Stomach (tissue), 9 donors: ENCODE measurements around the gene STRADA. TPM values are rescaled to one million over a fixed set of nuclear protein-coding genes. Genes with fewer than 3 reads are reported as not detected.
"Not testable (repeated sequence)": the region's sequence is repeated elsewhere in the genome, so short reads cannot be mapped to it uniquely, and the experiment has no call there.

Source experiments
- DNase-seq, 2 donors: peaks; one replicate each; pipeline versions ENCODE4 v3.0.0 to v3.0.0-alpha.2; 2013 to 2019
- H3K27ac ChIP-seq, 5 donors: fragments of 200-600 bp in 4 of 5; sonication (generic) in 4 of 5; one replicate each; pipeline ENCODE4 v1.5.1; 2013 to 2019; ENCODE audit warnings: mild to moderate bottlenecking in 1 of 5, moderate library complexity in 1 of 5
- H3K27me3 ChIP-seq, 3 donors: fragments of 200-600 bp; sonication (generic); one replicate each; pipeline ENCODE4 v1.5.1; 2017 to 2019; ENCODE audit warnings: mixed run types in 1 of 3
- H3K36me3 ChIP-seq, 4 donors: fragments of 200-600 bp; sonication (generic); 1 replicate in 3 of 4; 2 replicates in 1 of 4; pipeline ENCODE4 v1.5.1; 2016 to 2019
- H3K4me1 ChIP-seq, 4 donors: fragments of 200-600 bp; sonication (generic); one replicate each; pipeline ENCODE4 v1.5.1; 2016 to 2019
- H3K4me3 ChIP-seq, 4 donors: fragments of 200-600 bp; sonication (generic) in 3 of 4; one replicate each; pipeline ENCODE4 v1.5.1; 2016 to 2019; ENCODE audit warnings: mild to moderate bottlenecking in 1 of 4
- H3K9me3 ChIP-seq, 4 donors: fragments of 200-600 bp; sonication (generic); one replicate each; pipeline ENCODE4 v1.5.1; 2016 to 2019
- EP300 ChIP-seq: sonication (generic); formaldehyde crosslinking; IDR thresholded peaks from one replicate; pipeline ENCODE4 v1.6.1; 2017; ENCODE audit warnings: antibody characterized with exemption
- POLR2A ChIP-seq, 4 donors: fragments of 450-650 bp; IDR thresholded peaks; one replicate each; pipeline ENCODE4 v1.6.1; 2016; ENCODE audit warnings: antibody characterized with exemption in 4 of 4, control low read depth in 2 of 4, mild to moderate bottlenecking in 1 of 4, moderate library complexity in 1 of 4
- POLR2AphosphoS5 ChIP-seq, 3 donors: sonication (generic); formaldehyde crosslinking; IDR thresholded peaks; one replicate each; pipeline ENCODE4 v1.6.1; 2016; ENCODE audit warnings: antibody characterized with exemption in 3 of 3
- WGBS, 5 donors: extraction: QIAGEN DNeasy Blood & Tissue Kit in 3 of 5; methylation state at CpG; one replicate each; pipeline versions ENCODE4 v1.1.5 to v1.1.7; 2013 to 2018; 5-methylcytosine and 5-hydroxymethylcytosine counted together
- intact Hi-C: fragments of 100-400 bp; cut with DNase I; formaldehyde crosslinking; loops from one replicate; pipeline ENCODE4 v1.15.1; 2023; ENCODE audit warnings: low total_unique reads
- polyA plus RNA-seq, 3 donors: library from polyadenylated mRNA; stranded (reverse); fragments of 200-250 nt; gene quantifications; one replicate each; pipeline ENCODE4 v1.2.3, GENCODE V29; 2013
- total RNA-seq, 5 donors: library from RNA; depleted of rRNA; stranded (reverse); fragments of >200 nt; gene quantifications; one replicate each; pipeline versions ENCODE4 v1.1.0 to v1.2.3, GENCODE V29; 2014 to 2016
- TF ChIP-seq, protein P1 (sequence below), 7 experiments: fragments of 450-650 bp in 4 of 7; fragments of 200-600 bp in 3 of 7; sonication (generic) in 3 of 7; IDR thresholded peaks; one replicate each; pipeline ENCODE4 v1.5.1; 2016 to 2019; ENCODE audit warnings: antibody characterized with exemption in 7 of 7, control low read depth in 2 of 7, mild to moderate bottlenecking in 1 of 7
- donor health status: healthy with polysubstance abuse.
- donor health status: Bipolar disorder and iron deficiency.
- donor health status: healthy.

STRADA gene
- total and polyA plus RNA-seq, 8 donors = 9.8 to 56.2 (median 22.2) TPM

DNA sequence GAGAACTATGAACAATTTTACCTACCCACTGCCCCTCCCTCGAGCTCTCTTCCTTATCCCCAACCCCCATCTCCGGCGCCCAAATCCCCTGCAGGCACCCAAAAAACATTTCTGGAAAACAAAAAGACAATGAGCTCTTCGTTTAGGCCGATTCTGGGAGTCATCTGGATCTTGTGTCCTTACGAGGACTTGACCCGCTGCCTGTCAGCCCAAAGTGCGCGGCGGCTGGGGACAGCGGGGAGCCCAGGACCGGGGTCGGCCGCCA is 524 bp downstream of the STRADA start:
- Histone ChIP-seq H3K4me1 (peaks cover 9 to 26% (median 20%) of the 10 kb centered on the region in 4 donors), H3K27me3 (no peaks in the 10 kb centered on the region), H3K9me3 (no peaks in the 10 kb centered on the region), H3K4me3 (peak overlapping the region; percentile 62 to 91 (median 80)), H3K36me3 (peaks cover 9 to 17% (median 14%) of the 10 kb centered on the region in 4 donors), H3K27ac (peak overlapping the region; percentile 90 to 98 (median 95))
- TF ChIP-seq POLR2A (IDR thresholded peaks at IDR 0.05) (no peak), POLR2AphosphoS5 (IDR thresholded peaks at IDR 0.05) (no peak), EP300 (no peak)
- TF ChIP-seq, protein P1, sequence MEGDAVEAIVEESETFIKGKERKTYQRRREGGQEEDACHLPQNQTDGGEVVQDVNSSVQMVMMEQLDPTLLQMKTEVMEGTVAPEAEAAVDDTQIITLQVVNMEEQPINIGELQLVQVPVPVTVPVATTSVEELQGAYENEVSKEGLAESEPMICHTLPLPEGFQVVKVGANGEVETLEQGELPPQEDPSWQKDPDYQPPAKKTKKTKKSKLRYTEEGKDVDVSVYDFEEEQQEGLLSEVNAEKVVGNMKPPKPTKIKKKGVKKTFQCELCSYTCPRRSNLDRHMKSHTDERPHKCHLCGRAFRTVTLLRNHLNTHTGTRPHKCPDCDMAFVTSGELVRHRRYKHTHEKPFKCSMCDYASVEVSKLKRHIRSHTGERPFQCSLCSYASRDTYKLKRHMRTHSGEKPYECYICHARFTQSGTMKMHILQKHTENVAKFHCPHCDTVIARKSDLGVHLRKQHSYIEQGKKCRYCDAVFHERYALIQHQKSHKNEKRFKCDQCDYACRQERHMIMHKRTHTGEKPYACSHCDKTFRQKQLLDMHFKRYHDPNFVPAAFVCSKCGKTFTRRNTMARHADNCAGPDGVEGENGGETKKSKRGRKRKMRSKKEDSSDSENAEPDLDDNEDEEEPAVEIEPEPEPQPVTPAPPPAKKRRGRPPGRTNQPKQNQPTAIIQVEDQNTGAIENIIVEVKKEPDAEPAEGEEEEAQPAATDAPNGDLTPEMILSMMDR (IDR thresholded peaks at IDR 0.05) = no peak
- intact Hi-C loops = no loop called here
- WGBS, 5 donors = 0 to 1% (median 0%) methylated on average over 14 of the region's 14 CpGs
- no peak for DNase-seq

DNA sequence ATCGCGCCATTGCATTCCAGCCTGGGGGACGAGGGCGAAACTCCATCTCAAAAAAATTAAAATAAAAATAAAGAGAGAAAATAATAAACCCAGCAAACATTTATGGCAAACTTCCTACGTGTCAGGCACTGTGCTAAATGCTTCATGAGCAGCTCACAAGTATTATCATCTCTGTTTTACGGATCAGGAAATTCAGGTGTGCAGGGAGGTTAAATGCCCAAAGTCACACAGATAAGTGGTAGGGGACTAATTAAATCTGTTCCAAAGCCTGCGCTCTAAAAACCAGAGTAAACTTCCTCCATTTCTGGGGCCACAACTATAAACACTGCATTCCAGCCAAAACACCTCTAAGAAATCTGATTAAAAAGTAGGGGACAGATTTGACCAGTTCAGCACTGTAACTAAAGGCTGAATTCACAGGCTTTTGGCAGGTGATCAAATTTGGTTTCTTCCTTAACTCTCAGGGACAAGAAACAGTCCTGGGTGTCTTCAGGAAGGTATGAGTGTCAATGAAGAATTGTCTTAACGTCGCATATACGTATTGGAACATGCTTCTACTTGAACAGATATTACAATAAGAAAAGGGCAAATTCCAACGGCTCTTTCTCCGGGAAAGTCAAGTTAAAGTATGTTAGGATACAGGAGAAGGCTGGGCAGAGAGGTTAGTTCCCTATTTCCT is 996 bp downstream of the STRADA start:
- 13 to 28% (median 23%) methylated on average over 12 of the region's 12 CpGs for WGBS, 5 donors

DNA sequence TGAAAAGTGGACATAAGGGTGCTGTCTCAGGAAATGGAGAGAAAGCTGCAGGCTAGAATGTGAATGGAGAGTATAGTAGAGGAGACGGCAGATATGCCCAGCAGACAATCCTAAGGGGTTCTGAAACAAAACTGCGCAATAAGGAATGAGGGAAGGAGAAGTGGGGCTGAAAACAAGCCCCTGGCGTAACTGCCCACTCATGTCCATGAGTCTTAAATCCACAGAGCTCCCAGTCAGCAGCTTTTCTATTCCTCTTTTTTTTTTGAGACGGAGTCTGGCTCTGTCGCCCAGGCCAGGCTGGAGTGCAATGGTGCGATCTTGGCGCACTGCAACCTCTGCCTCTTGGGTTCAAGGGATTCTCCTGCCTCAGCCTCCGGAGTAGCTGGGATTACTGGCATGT is 5.9 kb downstream of the STRADA start:
- Histone ChIP-seq H3K9me3 (no peaks in the 10 kb centered on the region), H3K4me1 (peaks cover 6 to 24% (median 12%) of the 10 kb centered on the region in 4 donors), H3K27ac (no peak overlapping the region), H3K27me3 (no peaks in the 10 kb centered on the region), H3K4me3 (no peak overlapping the region), H3K36me3 (peaks cover 0 to 3% (median 0%) of the 10 kb centered on the region in 4 donors)
- 92 to 99% (median 95%) methylated on average over 8 of the region's 8 CpGs for WGBS, 5 donors
- intact Hi-C loops = no loop called here
- TF ChIP-seq POLR2AphosphoS5 (IDR thresholded peaks at IDR 0.05) = no peak
- no peak for TF ChIP-seq POLR2A (IDR thresholded peaks at IDR 0.05)
- TF ChIP-seq, protein P1 (IDR thresholded peaks at IDR 0.05) = no peak
- TF ChIP-seq EP300 = no peak
- no peak for DNase-seq

More for the DNA sequence above, 996 bp downstream of the STRADA start:
- H3K27ac ChIP-seq = peak overlapping the region; percentile 90 to 98 (median 95)
- intact Hi-C loops = no loop called here
- TF ChIP-seq EP300 (no peak), POLR2AphosphoS5 (IDR thresholded peaks at IDR 0.05) (no peak), POLR2A (IDR thresholded peaks at IDR 0.05) (no peak)
- TF ChIP-seq, protein P1 (IDR thresholded peaks at IDR 0.05) = no peak
- peaks cover 9 to 26% (median 20%) of the 10 kb centered on the region in 4 donors for H3K4me1 ChIP-seq
- no peaks in the 10 kb centered on the region for H3K9me3 ChIP-seq
- H3K36me3 ChIP-seq = peaks cover 6 to 12% (median 10%) of the 10 kb centered on the region in 4 donors
- peak overlapping the region; percentile 62 to 91 (median 80) for H3K4me3 ChIP-seq
- peak in 1 of 2 donors; percentile 45 for DNase-seq
- H3K27me3 ChIP-seq = no peaks in the 10 kb centered on the region

DNA sequence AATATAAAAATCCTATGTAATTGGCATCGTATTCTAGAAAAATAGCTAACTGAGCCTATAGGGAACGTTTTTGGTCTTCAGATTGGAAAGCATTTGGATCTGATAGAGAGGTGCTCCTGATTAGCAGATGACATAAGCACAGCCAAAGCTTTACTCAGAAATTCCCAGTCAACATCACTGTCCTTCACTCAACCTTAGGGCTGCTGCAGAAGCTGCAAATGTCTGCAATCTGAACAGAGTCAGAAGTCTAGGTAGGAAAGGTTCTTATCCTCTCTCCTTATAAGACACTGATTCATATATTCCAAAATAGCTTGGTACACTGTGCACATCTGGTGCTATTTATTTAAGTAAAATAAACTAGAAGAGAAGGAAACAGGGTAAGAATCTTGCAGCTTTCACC is 19.2 kb downstream of the STRADA start:
- DNase-seq = no peak
- TF ChIP-seq POLR2AphosphoS5 (IDR thresholded peaks at IDR 0.05) (no peak), POLR2A (IDR thresholded peaks at IDR 0.05) (no peak), EP300 (no peak)
- TF ChIP-seq, protein P1 (IDR thresholded peaks at IDR 0.05) = no peak
- Histone ChIP-seq H3K4me1 (no peaks in the 10 kb centered on the region), H3K27ac (no peak overlapping the region), H3K4me3 (no peak overlapping the region), H3K27me3 (no peaks in the 10 kb centered on the region), H3K9me3 (no peaks in the 10 kb centered on the region), H3K36me3 (peaks cover 12 to 54% (median 38%) of the 10 kb centered on the region in 4 donors)
- WGBS, 5 donors = 68 to 71% (median 69%) methylated on average over 2 of the region's 2 CpGs
- intact Hi-C loops = no loop called here

DNA sequence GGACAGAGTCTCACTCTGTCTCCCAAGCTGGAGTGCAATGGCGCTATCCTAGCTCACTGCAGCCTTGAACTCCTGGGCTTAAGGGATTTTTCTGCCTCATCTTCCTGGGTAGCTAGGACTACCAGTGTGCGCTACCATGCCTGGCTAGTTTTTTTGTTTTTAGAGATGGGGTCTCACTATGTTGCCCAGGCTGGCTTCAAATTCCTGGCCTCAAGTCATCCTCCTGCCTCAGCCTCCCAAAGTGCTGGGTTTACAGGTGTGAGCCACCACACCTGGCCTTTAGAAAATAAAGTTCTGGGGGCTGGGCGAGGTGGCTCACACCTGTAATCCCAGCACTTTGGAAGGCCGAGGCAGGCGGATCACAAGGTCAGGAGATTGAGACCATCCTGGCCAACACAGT is 21.4 kb downstream of the STRADA start:
- DNase-seq, H3K27me3 ChIP-seq, H3K27ac ChIP-seq, H3K4me1 ChIP-seq, intact Hi-C loops, H3K4me3 ChIP-seq, H3K9me3 ChIP-seq: not testable (repeated sequence)
- WGBS, 5 donors = 95 to 98% (median 98%) methylated on average over 5 of the region's 5 CpGs
- peaks cover 10 to 41% (median 29%) of the 10 kb centered on the region in 4 donors for H3K36me3 ChIP-seq
